ENCODE results near the gene DOCK10. TPM values are rescaled to one million over a fixed set of nuclear protein-coding genes. Genes with fewer than 3 reads are reported as not detected.
"Not testable (repeated sequence)": the region's sequence is repeated elsewhere in the genome, so short reads cannot be mapped to it uniquely, and the experiment has no call there.

The DOCK10 gene
- total and polyA plus RNA-seq, 2 donors: 3.8 to 41.2 TPM

DNA sequence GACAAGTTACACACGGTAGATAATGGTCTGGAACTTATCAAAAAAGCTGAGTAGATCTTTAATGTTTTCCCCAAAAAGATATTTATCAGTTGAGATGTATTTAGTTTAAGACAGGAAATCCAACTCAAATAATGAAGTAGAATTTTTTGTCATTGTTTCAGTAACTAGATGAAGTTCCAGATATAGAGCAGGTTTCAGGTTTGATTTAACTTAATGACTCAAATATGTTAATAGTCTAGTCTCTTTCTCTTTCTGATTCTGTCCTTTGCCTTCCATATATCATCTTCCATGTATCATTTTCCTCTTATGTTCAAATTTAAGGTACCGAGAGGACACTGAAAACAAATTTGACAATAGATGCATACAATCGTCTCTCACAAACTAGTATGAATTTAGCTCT is 23.6 kb upstream of the DOCK10 start:
- WGBS: 78% methylated on average over 3 of the region's 3 CpGs
- no peak for DNase-seq (ENCODE audit: extremely low spot score)
- H3K4me1 ChIP-seq (ENCODE audit: insufficient read depth): no peaks in the 10 kb centered on the region
- no peak overlapping the region for H3K27ac ChIP-seq (ENCODE audit: low read depth)
- no peak overlapping the region for H3K4me3 ChIP-seq (ENCODE audit: low read depth, low read length)
- H3K36me3 ChIP-seq (ENCODE audit: insufficient read depth): no peaks in the 10 kb centered on the region

DNA sequence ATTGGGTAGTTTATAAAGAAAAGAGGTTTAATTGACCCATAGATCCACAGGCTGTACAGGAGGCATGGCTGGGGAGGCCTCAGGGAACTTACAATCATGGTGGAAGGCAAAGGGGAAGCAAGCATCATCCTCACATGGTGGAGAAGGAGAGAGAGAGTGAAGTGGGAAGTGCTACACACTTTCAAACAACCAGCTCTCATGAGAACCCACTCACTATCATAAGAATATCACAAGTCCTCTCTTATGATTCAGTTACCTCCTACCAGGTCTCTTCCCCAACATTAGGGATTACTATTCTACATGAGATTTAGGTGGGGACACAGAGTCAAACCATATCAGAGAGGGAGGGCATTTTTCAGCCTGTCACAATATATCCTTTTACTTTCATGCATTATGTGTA is 22.7 kb upstream of the DOCK10 start:
- no peaks in the 10 kb centered on the region for H3K4me1 ChIP-seq (ENCODE audit: insufficient read depth)
- H3K36me3 ChIP-seq (ENCODE audit: insufficient read depth): no peaks in the 10 kb centered on the region
- no peak overlapping the region for H3K4me3 ChIP-seq (ENCODE audit: low read depth, low read length)
- H3K27ac ChIP-seq (ENCODE audit: low read depth): no peak overlapping the region
- no peak for DNase-seq (ENCODE audit: extremely low spot score)

DNA sequence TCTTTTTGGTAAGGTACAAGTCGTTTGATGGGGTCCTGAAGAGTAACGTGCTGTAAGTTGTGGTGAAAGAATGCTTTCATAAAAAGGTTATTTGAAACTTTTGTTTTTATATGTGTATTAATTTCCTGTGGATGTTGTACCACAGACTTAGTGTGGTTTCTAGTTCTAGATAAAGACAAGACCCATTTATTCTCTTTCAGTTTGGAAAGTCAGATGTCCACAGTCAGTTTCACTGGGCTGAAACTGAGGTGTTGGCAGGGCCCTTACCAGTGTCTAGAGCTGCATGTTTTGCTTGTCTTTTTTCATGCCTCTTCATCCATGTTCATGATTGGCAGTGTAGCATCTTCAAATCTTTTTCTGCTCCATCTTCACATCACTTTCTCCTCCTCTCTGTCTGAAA is 22.1 kb upstream of the DOCK10 start:
- no peak for DNase-seq (ENCODE audit: extremely low spot score)
- H3K27ac ChIP-seq (ENCODE audit: low read depth): no peak overlapping the region
- H3K4me3 ChIP-seq (ENCODE audit: low read depth, low read length): no peak overlapping the region
- H3K4me1 ChIP-seq (ENCODE audit: insufficient read depth): no peaks in the 10 kb centered on the region
- no peaks in the 10 kb centered on the region for H3K36me3 ChIP-seq (ENCODE audit: insufficient read depth)
- WGBS: 33% methylated on average over 2 of the region's 2 CpGs

DNA sequence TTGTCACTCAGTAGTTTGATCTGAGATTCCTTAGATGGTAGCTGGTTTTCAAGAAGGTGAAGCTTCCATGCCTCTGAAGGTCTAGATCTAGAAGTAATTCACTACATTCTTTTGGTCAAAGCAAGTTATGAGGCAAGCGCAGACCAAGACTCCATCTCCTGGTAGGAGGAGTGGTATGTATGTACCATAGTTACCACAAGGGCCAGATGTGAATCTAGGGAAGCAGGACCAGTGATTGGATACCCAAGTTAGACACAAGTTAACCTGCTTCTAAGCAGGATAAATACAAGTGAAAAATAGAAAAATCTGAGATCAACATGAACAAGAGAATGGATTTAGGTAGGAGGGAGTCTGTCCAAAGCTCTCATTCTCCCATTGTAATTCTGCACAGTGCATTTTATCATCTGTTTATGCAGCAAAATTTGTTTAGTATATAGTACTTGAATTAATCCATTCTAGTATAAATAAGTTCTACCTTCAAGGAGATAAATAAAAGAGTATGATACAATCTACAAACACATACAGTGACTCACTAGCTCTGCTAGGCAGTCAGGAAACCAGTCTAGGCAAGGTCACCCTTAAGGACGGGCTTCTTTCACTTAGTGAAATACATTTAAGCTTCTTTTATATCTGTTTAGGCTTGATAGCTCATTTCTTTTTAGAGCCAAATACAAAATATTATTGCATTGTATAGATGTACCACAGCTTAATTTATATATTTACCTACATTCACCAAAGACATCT is 14.2 kb upstream of the DOCK10 start:
- Histone ChIP-seq H3K27ac (ENCODE audit: low read depth) (no peak overlapping the region), H3K4me1 (ENCODE audit: insufficient read depth) (peaks cover 2% of the 10 kb centered on the region), H3K36me3 (ENCODE audit: insufficient read depth) (no peaks in the 10 kb centered on the region), H3K4me3 (ENCODE audit: low read depth, low read length) (no peak overlapping the region)
- no peak for DNase-seq (ENCODE audit: extremely low spot score)
- WGBS: 81% methylated on average over 2 of the region's 2 CpGs

DNA sequence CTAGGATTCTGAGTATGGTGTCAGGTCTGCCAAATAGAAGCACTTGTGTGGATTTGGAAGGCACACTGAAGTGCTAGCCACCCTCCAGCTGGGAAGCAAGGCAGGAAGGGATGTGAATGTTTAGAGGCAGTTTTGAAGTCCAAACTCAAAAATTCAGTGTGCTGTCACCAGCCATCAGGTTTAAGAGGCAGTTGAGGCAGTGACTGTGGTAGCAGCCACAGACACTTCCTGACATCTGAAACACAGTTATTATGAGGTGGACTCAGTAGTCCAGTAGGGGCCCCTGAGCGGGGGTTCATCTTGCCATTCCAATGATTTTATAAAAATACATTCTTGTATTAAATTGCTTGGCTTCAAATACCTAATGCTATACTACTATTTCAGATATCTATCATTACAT is 13.4 kb upstream of the DOCK10 start:
- peaks cover 2% of the 10 kb centered on the region for H3K4me1 ChIP-seq (ENCODE audit: insufficient read depth)
- no peaks in the 10 kb centered on the region for H3K36me3 ChIP-seq (ENCODE audit: insufficient read depth)
- H3K27ac ChIP-seq (ENCODE audit: low read depth): no peak overlapping the region
- no peak for DNase-seq (ENCODE audit: extremely low spot score)
- WGBS: 92% methylated on average over 1 of the region's 1 CpG
- no peak overlapping the region for H3K4me3 ChIP-seq (ENCODE audit: low read depth, low read length)

DNA sequence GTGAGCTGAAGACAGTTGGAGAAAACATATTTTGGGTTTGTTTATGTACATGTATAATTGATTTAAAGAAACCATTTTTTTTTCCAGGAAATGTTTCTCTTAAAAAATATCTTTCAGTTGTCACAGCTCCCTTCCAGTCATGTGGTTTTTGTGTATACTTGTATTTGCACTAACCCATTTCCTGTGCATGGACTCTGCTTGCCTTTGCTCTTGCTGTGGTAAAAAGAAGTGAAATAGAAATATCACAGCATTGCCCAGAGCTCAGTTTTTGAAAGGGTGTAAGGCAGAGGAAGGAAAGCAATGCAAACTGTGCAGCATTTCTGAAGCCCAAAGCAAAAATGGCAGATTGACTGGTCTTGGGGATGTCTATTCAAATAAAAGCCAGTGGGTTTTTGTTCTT is 10.4 kb upstream of the DOCK10 start:
- Histone ChIP-seq H3K4me3 (ENCODE audit: low read depth, low read length) (no peak overlapping the region), H3K4me1 (ENCODE audit: insufficient read depth) (peaks cover 2% of the 10 kb centered on the region), H3K36me3 (ENCODE audit: insufficient read depth) (no peaks in the 10 kb centered on the region), H3K27ac (ENCODE audit: low read depth) (no peak overlapping the region)
- DNase-seq (ENCODE audit: extremely low spot score): no peak

DNA sequence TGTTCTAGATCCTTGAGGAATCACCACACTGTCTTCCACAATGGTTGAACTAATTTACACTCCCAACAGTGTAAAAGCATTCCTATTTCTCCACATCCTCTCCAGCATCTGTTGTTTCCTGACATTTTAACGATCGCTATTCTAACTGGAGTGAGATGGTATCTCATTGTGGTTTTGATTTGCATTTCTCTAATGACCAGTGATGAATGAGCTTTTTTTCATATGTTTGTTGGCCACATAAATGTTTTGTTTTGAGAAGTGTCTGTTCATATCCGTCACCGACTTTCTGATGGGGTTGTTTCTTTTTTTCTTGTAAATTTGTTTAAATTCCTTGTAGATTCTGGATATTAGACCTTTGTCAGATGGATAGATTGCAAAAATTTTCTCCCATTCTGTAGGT is 5.2 kb upstream of the DOCK10 start:
- not testable (repeated sequence) for H3K36me3 ChIP-seq (ENCODE audit: insufficient read depth); H3K4me3 ChIP-seq (ENCODE audit: low read depth, low read length); H3K4me1 ChIP-seq (ENCODE audit: insufficient read depth); DNase-seq (ENCODE audit: extremely low spot score); H3K27ac ChIP-seq (ENCODE audit: low read depth)
- 88% methylated on average over 4 of the region's 4 CpGs for WGBS

DNA sequence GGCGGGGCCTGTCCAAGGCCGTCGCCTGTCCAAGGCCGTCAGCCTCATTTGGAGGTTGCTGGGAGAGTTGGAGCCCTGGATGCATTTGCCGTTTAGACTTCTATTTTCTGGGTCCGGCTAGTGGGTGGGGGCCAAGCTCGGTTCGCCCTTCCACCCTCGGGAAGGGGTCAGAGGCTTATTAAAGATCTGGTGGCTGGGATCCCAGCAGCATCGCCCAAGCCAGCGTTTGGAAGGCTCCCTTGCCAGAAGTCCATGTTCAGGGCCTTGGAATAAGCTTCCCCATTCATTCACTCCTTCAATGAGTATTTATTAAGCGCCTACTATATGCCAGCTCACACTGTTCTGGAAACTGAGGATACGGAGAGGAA is 516 bp upstream of the DOCK10 start:
- H3K4me3 ChIP-seq (ENCODE audit: low read depth, low read length): peak overlapping the region; percentile 72
- H3K4me1 ChIP-seq (ENCODE audit: insufficient read depth): no peaks in the 10 kb centered on the region
- DNase-seq (ENCODE audit: extremely low spot score): no peak
- H3K27ac ChIP-seq (ENCODE audit: low read depth): no peak overlapping the region
- 13% methylated on average over 13 of the region's 13 CpGs for WGBS
- no peaks in the 10 kb centered on the region for H3K36me3 ChIP-seq (ENCODE audit: insufficient read depth)

DNA sequence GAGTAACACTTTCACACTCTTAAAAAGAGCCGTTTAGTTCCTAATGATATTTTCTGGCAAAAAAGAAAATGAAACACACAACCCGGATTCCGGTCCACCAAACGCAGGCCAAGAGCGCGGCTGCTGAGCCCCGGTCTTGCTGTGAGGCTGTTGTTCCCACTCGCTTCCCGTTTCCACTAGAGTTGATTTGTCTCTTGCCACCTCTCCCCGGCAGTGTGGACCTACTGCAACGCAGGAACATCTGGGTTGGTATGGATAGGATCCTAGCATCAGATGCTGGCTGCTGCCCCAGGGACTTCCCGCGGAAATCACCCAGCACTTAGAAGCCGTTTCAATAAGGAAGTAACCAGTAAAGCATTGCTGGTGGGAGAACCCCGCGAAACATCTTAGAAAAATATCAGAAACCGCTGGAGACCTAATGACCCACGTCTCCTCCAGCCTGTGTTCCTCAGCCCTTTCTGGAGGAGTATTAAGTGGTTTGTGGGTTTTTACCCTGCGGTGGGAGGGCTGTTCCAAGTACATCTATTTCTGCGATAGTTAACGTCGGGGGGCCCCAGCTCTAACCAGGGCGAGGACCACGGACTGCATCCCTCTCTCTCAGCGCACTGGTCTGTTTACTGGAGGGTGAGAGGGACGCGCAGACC is 939 bp downstream of the DOCK10 start:
- no peak overlapping the region for H3K27ac ChIP-seq (ENCODE audit: low read depth)
- no peaks in the 10 kb centered on the region for H3K36me3 ChIP-seq (ENCODE audit: insufficient read depth)
- 4% methylated on average over 27 of the region's 27 CpGs for WGBS
- no peak for DNase-seq (ENCODE audit: extremely low spot score)
- no peaks in the 10 kb centered on the region for H3K4me1 ChIP-seq (ENCODE audit: insufficient read depth)
- peak overlapping the region; percentile 72 for H3K4me3 ChIP-seq (ENCODE audit: low read depth, low read length)

DNA sequence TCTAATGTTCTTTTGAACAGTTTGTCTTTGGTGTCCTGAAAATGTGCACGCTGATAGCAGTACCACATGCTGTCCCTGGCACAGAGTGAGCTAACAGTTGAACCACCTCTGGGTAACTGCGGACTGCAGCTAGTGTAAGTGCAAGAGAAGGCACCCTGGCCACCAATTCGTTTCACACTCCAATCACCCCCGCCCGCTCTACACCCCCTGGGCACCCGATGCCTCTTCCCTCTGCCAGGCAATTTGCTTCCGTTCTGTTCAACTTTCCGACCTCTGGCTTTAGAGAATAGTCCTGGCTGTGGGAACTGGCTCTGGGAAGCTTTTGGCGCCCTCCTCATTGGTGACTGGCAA is 1.4 kb downstream of the DOCK10 start:
- Histone ChIP-seq H3K36me3 (ENCODE audit: insufficient read depth) (no peaks in the 10 kb centered on the region), H3K4me1 (ENCODE audit: insufficient read depth) (no peaks in the 10 kb centered on the region), H3K27ac (ENCODE audit: low read depth) (no peak overlapping the region), H3K4me3 (ENCODE audit: low read depth, low read length) (peak overlapping the region; percentile 72)
- 17% methylated on average over 9 of the region's 9 CpGs for WGBS
- no peak for DNase-seq (ENCODE audit: extremely low spot score)

DNA sequence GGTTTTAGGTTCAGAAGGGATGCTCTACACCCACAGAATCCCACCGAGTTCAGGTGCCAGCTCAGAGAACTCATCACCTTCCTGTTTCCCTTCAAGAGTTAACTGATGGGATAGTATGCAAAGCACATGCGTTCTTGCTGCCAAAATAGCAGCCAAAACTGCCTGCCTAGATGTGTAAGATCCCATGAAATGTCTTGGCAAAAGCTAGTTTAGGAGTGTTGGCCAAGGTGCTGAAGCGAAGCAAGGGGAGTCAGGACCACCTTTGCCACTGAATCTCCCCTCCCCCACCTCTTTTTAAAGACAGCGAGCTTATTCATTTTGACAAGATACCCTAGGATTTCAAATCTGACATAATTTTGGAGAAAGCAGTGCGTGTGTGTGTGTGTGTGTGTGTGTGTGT is 2.1 kb downstream of the DOCK10 start:
- no peak for DNase-seq (ENCODE audit: extremely low spot score)
- Histone ChIP-seq H3K36me3 (ENCODE audit: insufficient read depth) (no peaks in the 10 kb centered on the region), H3K4me3 (ENCODE audit: low read depth, low read length) (no peak overlapping the region), H3K27ac (ENCODE audit: low read depth) (no peak overlapping the region), H3K4me1 (ENCODE audit: insufficient read depth) (no peaks in the 10 kb centered on the region)
- WGBS: 47% methylated on average over 5 of the region's 5 CpGs

DNA sequence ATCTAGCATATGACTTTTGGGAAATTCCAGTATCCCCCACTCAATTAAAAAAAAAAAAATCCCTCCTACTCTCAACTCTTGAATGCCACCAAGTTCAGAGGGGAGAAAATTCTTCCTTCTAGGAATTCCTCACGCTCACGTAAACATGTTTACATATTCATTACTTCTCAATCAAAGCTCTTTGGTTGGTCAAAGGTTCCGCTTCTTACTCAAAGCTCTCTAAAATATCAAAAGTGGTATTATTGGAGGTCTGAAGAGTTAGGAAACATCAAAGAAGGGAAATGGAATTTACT is 4.1 kb downstream of the DOCK10 start:
- no peak for DNase-seq (ENCODE audit: extremely low spot score)
- Histone ChIP-seq H3K27ac (ENCODE audit: low read depth) (no peak overlapping the region), H3K4me1 (ENCODE audit: insufficient read depth) (no peaks in the 10 kb centered on the region), H3K36me3 (ENCODE audit: insufficient read depth) (no peaks in the 10 kb centered on the region), H3K4me3 (ENCODE audit: low read depth, low read length) (no peak overlapping the region)
- 88% methylated on average over 3 of the region's 3 CpGs for WGBS

DNA sequence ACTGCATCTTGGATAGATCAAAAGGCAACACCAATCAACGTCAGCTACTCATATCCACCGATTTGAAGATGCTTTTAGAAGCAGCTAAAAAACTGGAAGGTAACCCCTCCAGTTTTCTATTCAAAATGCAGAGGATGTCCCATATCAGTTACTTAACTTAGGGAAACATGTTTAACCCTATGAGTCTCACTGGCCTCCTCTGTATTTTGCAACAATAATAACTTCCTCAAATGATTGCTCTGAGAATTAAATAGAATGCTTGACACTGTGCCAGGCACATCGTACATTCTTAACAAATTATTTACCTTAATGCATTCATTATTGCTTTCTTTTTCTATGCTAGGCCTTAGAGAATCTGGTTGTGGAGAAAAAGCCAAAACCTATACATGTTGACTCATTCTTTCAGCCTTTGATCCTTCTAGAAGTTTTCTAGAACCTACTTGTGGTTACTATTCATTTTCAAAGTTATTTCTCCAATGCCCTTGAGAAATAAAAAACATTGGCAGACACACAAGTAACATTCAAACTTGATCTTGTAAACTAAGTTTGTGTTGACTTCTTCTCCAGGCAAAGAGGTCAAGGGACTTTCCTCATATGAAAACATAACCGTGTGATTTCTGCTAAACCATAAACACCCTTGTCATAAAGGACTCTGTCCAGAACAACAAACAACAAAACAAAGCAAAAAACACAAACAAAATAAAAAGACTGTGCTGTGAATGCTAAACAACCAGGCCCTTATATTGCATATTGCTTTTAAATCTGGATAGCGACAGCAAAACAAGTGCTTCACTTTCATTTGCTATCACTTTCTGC is 4.6 kb downstream of the DOCK10 start:
- no peak overlapping the region for H3K4me3 ChIP-seq (ENCODE audit: low read depth, low read length)
- no peaks in the 10 kb centered on the region for H3K4me1 ChIP-seq (ENCODE audit: insufficient read depth)
- H3K36me3 ChIP-seq (ENCODE audit: insufficient read depth): no peaks in the 10 kb centered on the region
- no peak for DNase-seq (ENCODE audit: extremely low spot score)
- WGBS: 60% methylated on average over 5 of the region's 5 CpGs
- no peak overlapping the region for H3K27ac ChIP-seq (ENCODE audit: low read depth)

DNA sequence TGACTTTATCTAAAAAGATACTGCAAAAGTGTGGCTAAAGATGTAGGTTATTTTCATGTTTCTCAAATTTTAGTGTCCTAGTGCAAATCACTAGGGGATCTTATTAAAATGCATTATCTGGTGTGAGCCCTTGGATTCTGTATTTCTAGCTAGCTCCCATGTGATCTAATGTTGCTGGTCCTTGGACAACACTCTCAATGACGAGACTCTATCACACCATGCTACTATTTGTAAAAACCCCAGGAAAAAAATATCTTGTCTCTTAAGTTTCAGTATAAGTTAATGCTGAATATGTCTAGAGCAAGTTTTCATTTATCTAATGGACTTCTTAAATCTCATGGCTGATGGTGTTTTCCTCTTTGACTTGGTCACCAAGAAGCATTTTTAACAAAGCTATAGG is 5.8 kb downstream of the DOCK10 start:
- 88% methylated on average over 1 of the region's 1 CpG for WGBS
- no peak for DNase-seq (ENCODE audit: extremely low spot score)
- Histone ChIP-seq H3K4me3 (ENCODE audit: low read depth, low read length) (no peak overlapping the region), H3K36me3 (ENCODE audit: insufficient read depth) (no peaks in the 10 kb centered on the region), H3K27ac (ENCODE audit: low read depth) (no peak overlapping the region), H3K4me1 (ENCODE audit: insufficient read depth) (no peaks in the 10 kb centered on the region)
